Femur (tissue), 1 donor: ENCODE results near the gene CDT1.
A peak's percentile ranks its signal among the peaks of the same experiment; 100 is the strongest.

Experiments used
- DNase-seq: peaks from one replicate; pipeline ENCODE4 v3.0.0-alpha.2; 2017

Gene CDT1

DNA sequence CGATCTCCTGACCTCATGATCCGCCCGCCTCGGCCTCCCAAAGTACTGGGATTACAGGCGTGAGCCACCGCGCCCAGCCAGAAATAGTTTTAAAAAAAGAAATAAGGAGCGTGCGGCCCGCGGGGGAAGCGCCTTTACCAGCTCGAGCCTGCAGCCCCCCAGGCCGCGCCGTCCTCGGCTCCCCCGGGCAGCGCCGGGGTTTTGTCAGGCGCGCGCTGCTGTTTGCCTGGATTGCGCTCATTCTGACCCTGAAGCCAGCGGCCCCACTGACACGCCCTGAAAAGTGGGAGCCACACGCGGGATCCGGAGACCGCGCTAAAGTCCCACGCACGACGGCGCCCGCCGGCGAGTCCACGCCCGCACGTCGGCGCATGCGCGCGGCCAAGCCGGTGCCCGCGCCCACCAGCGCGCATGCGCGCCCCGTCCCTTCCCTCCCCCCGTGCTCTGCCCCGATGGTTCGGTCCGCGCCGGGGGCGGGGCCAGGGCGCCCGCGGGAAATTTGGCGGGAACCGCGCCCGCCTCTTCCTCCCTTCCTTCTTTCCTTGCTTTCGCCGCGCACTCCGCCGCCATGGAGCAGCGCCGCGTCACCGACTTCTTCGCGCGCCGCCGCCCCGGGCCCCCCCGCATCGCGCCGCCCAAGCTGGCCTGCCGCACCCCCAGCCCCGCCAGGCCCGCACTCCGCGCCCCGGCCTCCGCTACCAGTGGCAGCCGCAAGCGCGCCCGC, at the start of gene CDT1:
CDT1 (plus strand) TSS at position 526 of the 724 bp plus-strand sequence; CDS start at position 569, 43 bp downstream.
- peak; percentile 91 for DNase-seq

DNA sequence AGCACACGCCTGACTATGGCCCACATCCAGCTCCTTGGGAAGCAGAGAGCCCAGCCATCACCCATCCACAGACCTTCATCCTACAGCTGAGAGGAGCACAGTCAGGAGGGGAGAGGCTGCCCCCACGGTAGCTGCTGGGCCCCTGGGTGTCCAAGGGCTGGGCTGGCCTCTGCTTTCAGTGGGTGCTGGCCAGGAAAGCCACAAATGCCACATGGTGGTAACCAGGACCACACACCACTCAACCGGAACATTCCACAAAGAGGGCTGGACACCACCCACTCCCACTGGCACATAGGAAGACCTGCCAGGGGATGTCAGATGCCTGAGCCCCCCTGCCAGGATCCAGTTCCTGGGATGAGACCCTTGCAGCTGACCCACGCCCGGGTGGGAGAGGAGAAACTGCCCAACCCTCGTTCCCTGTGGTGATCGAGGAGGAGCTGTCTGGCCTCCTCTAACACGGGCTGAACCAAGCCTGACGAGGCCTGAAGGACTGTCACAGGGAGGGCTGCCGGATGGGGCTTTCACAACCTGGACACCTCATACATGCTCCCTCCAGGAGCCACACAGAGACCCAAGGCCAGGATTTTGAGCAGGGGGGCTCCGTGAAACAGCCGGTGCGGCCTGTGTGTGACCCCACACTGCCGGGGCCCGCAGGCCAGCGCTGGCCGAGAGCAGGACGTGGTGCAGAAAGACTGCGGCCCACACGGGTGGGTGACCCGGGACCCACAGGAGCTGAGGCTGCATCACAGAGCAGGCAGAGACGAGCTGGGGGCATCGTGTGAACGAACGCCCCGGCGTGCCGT, 49.3 kb upstream of the CDT1 start:
- DNase-seq = no peak

DNA sequence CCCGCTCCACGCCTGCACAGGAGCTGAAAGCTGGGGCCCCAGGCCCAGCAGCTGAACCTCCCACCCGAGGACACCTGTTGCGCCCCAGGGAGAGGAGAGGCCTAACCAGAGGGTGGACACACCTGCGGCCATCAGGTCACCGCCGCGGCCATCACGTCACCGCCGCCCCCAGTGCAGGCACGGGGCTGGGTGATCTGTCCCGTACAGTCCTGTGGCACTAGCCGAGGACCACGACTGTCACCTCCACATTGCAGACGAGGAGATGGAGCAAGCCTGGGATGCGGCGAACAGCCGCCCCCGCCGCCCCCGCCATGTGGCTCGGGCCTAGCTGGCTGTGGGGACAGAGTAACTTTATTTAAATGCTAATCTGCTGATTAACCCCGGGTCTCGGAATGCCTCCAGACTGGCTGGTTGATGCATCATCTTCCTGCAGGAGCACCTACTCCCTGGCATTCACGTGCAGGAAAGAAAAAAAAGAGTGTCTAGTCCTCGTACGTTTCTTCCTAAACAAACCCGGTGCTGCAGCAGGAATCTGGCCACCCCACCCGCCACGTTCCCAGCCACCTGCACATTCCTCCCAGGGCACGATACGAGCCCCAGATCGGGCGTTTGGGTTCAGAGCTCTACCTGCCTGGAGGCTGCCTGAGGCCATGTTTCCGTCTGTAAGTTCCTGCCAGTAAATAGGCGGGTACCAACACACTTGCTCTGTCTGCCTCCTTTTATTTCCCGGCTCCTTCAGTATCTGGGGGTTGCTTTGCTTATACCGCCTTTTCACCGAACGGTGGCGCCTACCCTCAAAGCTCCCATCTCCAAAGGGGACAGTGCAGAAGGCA, 48.5 kb upstream of the CDT1 start:
- DNase-seq = no peak

DNA sequence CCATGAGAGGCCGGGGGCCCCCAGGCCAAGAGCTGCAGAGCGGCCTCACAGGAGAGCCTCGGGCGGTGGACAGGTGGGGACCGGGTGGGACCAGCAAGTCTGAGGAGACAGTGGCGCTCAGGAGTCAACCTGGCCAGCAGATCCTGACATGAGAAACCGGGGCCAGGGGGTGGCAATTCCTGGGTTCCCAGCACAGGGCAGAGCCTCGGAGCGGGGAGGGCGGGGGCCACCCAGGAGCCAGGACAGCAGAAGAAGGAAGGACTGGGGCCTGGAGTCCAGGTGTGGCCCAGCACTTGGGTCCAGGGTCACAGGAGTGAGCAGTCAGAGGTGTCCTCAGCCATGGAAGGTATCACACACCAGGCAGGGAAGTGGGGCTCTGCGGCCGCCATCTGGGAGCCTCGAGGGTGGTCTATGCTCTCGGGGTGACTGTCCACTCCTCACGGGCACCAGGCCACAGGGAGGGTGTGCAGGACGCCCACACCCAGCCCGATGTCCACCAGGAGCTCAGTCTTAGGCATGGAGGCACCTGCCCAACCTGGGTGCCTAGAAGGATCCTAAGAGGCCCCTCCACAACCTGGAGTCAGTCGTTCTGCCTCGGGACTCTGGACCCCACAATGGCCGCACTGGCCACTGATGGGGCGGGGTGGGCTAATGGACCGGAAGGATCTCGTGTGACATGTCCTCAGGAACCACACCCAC, 47.7 kb upstream of the CDT1 start:
- DNase-seq = no peak

- DNase-seq = no peak
Measured at GRCh38 chr16:88758227-88758943, 45.2 kb upstream of the CDT1 start.

- no peak for DNase-seq
Measured at GRCh38 chr16:88758944-88759244, 44.7 kb upstream of the CDT1 start.

DNA sequence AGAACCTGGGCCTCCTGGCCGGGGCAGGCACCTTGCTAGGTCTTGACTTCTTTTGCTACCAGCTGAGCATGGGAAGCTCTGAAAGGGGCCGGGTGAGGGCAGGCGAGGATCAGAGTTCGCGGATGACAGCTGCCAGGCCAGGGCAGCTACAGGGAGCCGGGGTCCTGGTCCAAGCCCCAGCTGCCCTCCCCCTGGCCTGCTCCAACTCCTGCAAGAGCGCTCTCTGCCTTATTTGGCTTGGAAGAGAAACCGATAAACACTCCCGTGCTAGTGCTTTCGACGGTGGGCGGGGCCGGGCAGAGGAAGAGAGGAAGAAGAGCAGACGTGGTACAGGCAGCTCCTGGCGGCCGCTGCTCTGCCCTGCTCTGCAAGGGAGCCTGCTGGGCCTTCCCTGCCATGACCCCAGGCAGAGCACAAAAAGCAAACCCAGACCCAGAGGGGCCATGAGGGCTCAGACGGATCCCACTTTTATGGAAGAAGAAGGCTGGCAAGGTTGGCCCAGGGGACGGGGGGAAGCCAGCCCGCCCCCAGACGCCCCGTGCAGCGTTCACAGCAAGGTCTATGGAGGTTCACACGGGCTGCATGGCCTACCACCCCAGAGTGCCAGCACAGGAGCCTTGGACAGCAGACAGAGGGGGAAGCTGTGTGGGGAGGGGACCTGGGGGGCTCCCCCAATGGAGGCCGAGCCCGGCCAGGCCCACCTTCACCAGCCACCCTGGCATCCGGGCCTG, 44.2 kb upstream of the CDT1 start:
- DNase-seq = no peak

DNA sequence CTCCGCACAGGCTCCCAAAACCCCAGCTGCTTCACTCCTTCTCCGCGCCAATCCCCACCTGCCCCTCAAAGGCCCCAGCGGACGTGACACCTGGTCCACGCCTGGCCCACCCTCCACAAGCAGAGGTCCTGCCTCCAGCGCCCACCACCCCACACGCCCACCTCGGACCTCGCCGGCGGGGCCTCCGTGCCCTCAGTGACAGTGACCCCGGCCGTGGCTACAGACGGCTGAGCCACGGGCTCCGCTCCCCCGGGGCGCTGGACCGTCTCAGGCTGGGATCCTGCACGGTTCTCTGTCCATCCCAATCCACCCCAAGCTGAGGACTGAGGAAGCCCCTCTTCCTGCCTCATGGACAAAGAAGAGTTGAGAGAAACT, 43.6 kb upstream of the CDT1 start:
- no peak for DNase-seq

DNA sequence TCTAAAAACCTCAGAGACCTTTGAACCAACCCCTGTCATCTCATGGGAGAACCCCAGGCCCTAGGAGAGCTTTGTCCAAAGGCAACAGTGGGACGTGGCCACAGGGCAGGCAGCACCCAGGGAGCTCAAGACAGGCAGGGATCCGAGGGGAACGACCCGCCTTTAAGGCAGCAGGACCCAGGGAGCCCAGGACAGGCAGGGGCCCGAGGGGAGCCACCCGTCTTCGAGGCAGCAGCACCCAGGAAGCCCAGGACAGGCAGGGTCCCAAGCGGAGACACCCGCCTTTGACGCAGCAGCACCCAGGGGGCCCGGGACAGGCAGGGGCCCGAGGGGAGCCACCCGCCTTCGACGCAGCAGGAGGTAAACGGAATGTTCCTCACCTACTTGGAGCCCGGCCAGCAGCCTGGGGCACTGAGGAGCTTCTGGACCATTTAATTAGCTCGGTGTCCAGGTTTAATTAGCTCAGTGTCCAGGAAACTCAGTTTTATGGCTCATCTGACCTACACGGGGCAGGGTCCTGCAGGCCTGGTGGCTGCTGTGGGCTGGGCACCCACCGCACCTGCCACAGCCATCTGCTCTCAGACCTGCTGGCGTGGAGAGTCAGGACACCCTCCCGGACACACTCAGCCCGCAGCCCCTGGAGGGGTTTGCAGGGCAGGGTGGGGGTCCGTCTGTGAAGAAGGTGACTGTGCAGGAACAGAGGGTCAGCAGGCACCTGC, 43.0 kb upstream of the CDT1 start:
- no peak for DNase-seq

DNA sequence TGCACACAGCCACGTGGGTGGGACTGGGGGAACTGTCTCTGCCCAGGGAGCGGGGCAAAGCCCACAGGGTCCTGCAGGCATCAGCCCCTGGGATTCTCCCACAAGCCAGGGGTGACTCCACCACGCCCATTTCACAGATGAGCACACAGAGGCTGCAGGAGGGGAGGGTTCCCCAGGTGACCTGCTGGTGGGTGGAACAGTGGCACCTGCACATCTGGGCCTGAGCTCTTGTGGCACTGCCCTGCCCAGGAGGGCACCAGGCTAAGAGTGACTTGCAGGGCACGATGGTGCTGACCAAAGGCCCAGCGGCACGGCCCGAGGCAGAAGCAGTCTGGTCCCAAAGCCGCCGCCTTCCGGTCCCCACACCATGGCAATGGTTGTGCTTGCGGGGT, 42.5 kb upstream of the CDT1 start:
- DNase-seq = no peak

- DNase-seq = no peak
Measured at GRCh38 chr16:88761830-88762229, 41.8 kb upstream of the CDT1 start.

- DNase-seq = no peak
Measured at GRCh38 chr16:88762258-88762870, 41.2 kb upstream of the CDT1 start.

DNA sequence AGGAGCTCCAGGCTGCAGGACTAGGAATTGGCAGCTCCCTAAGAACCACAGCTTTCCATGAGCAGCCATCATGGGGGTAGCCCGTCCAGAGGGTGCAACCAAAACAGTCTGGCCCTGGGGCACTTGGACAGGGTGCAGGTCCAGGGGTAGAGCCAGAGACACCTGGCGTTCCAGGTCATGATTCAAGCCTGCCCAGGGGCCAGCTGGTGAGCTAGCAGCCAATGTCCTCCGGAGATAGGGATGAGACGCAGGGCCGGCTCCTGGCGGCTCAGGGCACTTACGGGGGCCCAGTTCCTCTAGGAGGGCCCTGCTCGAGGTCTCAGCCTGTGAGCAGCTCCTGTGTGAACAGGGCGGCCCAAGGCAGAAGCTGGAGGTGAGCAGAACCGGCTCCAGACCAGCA, 40.6 kb upstream of the CDT1 start:
- DNase-seq = no peak

DNA sequence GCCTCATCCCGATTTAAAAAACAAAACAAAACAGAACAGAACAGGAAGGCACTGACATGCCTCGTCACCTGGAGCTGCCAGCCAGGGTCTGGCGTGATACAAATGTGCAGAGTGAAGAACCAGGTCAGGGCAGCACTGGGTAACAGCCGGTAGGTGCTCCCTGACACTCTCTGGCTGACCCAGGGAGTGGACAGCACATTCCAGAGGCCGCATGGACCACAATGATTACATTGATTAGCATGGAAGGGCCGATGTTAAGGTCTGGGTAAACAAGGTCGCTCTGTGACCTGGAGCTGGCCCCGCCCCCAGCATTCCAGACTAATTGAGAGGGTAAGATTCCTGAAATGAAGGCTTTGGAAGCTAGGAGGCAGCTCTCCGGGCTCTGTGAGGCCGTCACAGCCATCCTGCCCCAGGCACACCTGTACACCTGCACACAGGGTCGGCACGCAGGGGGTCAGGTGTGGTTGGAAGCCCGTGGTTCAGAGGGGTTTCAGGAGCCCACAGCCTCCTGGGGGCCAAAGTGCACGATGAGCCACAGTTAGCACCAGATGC, 40.0 kb upstream of the CDT1 start:
- no peak for DNase-seq

GRCh38 chr16:88764080-88764479, 39.5 kb upstream of the CDT1 start:
- no peak for DNase-seq

GRCh38 chr16:88764913-88765349, 38.7 kb upstream of the CDT1 start:
- no peak for DNase-seq

DNA sequence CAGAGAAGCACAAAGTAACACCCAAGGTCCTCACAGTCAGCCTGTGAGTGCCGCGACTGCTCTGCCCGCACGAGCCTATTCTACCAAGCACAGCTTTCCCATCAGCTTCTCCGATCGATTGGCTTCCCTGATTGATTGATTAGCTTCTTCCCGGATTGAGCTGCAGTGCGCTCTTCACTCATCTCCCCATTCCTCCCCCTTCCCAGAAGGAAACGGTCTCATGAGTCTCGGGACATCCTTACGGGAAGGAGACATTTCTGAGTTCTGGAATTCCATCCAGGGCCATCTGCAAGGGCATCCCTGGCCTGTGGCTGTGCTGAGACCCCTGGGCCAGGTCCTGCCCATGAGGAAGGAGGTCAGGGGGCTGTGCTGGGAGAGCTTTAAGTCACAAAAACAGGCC, 36.6 kb upstream of the CDT1 start:
- no peak for DNase-seq

DNA sequence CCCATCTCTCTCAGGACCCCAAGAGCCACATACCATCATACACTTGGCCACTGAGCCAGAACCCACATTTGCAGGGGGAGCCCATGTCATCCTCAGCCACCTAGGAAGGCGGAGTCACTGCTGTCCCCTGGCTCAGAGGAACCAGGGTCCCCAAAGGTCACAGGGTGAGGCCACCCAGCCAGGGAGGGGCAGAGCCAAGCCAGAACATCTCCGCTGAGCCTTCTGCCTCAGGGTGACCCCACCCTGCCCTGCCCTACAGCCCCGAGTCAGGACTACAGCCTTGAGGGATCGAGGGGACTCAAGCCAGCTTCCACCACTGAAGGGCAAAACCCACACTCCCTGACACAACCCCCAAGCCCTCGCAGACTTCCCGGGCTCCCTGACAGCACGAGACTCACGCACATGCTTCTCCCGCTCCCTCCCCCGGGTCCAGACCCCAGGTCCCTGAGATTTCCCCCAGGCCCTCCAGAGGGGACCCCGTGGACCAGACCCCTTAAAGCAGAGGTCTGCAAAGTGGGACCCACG, 36.0 kb upstream of the CDT1 start:
- DNase-seq = no peak

DNA sequence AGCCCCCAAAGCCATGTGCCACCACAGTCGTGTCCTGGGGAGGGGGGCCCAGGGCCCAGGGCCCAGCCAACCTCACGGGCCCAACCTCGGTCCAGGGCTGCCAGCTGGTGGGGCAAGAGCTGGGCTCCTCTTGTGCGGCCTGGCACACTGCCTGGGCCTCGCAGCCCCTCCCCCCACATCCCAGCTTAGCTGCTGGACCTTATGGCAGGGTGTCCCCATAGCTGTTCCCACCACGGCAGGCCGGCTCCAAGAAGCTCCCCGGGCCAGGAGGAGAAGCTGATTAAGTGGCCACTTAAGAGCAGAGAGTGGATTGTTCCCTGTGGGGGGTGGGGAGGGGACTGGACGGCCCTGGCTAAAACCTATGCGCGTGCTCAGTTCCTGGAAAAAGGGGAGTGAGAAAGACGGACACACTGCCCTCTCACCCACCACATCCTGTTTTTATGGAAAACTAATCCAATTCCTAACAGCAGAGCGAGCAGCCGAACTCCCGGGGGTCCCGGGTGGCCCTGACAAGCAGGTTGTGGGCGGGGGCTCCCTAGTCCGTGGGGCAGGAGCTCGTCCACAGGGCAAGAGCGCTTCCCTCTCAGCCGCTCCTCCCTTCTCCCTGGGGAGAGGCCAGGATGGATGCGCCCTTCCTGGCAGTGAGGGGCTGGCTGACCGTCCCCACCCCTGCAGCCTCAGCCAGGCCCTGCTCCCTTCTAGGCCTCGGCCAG, 35.4 kb upstream of the CDT1 start:
- peak; percentile 82 for DNase-seq
